HEK293 (cell line): ENCODE data around the gene ERRFI1.
A peak's percentile ranks its signal among the peaks of the same experiment; 100 is the strongest.

Experiments
- CTCF ChIA-PET: fragments of 350-600 bp; formaldehyde crosslinking; extraction: SDS; loops from one replicate; lab custom pipeline; 2021; ENCODE audit warnings: antibody characterized with exemption; lab: Yijun Ruan, JAX
- POLR2A ChIA-PET: fragments of 300-600 bp; formaldehyde crosslinking; extraction: SDS; loops from one replicate; lab custom pipeline; 2020; ENCODE audit warnings: antibody characterized with exemption, inconsistent platforms; lab: Yijun Ruan, JAX
- H3K27ac ChIP-seq: fragments of 200-500 bp; sonication (Bioruptor generic); 2 replicates; pipeline ENCODE4 v1.5.1; 2014; ENCODE audit warnings: low read depth, low read length, control low read depth, inconsistent platforms; ENCODE audit errors: extremely low read depth
- H3K36me3 ChIP-seq, 2 experiments: fragments of 200-500 bp in 1 of 2; sonication (Bioruptor generic) in 1 of 2; 1 replicate in 1 of 2; 2 replicates in 1 of 2; pipeline ENCODE4 v1.5.1; 2014 to 2017; ENCODE audit warnings: inconsistent platforms in 2 of 2, low read length in 2 of 2; ENCODE audit not compliant: control insufficient read depth in 2 of 2, insufficient read depth in 1 of 2
- H3K4me1 ChIP-seq: fragments of 200-500 bp; sonication (Bioruptor generic); 2 replicates; pipeline ENCODE4 v1.5.1; 2014; ENCODE audit warnings: mild to moderate bottlenecking, low read length, inconsistent platforms; ENCODE audit not compliant: control insufficient read depth, insufficient read depth
- H3K4me3 ChIP-seq: 2 replicates; pipeline ENCODE4 v1.5.1; 2011; ENCODE audit warnings: low read depth, mild to moderate bottlenecking, control low read depth, low read length, moderate library complexity
- H3K9me3 ChIP-seq: fragments of 200-500 bp; sonication (Bioruptor generic); 2 replicates; pipeline ENCODE4 v1.5.1; 2014; ENCODE audit warnings: low read depth, low read length, inconsistent platforms; ENCODE audit not compliant: control insufficient read depth, insufficient read depth
- IKZF3 ChIP-seq: fragments of 450-650 bp; IDR thresholded peaks from 2 replicates; pipeline ENCODE4 v1.5.0; 2018; ENCODE audit warnings: missing biosample characterization, mild to moderate bottlenecking, missing genetic modification characterization, moderate library complexity
- PRDM6 ChIP-seq: fragments of 450-650 bp; formaldehyde crosslinking; IDR thresholded peaks from 2 replicates; pipeline ENCODE4 v1.5.1; 2017; ENCODE audit warnings: missing biosample characterization, missing genetic modification characterization
- REPIN1 ChIP-seq: fragments of 450-650 bp; formaldehyde crosslinking; IDR thresholded peaks from 2 replicates; pipeline ENCODE4 v1.5.1; 2017; ENCODE audit warnings: missing biosample characterization, missing genetic modification characterization, low read depth
- REST ChIP-seq: fragments of 450-650 bp; formaldehyde crosslinking; IDR thresholded peaks from 2 replicates; pipeline ENCODE4 v1.5.1; 2016; ENCODE audit warnings: missing biosample characterization, missing genetic modification characterization
- SP3 ChIP-seq: fragments of 450-650 bp; formaldehyde crosslinking; IDR thresholded peaks from 2 replicates; pipeline ENCODE4 v1.5.1; 2016; ENCODE audit warnings: missing biosample characterization, missing genetic modification characterization
- TRIM28 ChIP-seq: IDR thresholded peaks from 2 replicates; pipeline ENCODE4 v1.6.1; 2011; ENCODE audit warnings: low read length, control low read depth, borderline replicate concordance
- YY2 ChIP-seq: fragments of 450-650 bp; formaldehyde crosslinking; IDR thresholded peaks from 2 replicates; pipeline ENCODE4 v1.5.1; 2016; ENCODE audit warnings: missing biosample characterization, missing genetic modification characterization
- ZBTB21 ChIP-seq: fragments of 450-650 bp; formaldehyde crosslinking; IDR thresholded peaks from 2 replicates; pipeline ENCODE4 v1.5.1; 2017; ENCODE audit warnings: missing biosample characterization, missing genetic modification characterization
- ZBTB44 ChIP-seq: fragments of 450-650 bp; IDR thresholded peaks from 2 replicates; pipeline ENCODE4 v1.5.1; 2018; ENCODE audit warnings: missing biosample characterization, mild to moderate bottlenecking, missing genetic modification characterization
- ZNF239 ChIP-seq: fragments of 450-650 bp; formaldehyde crosslinking; IDR thresholded peaks from 2 replicates; pipeline ENCODE4 v1.5.1; 2016; ENCODE audit warnings: missing biosample characterization, missing genetic modification characterization
- ZNF292 ChIP-seq: fragments of 450-650 bp; formaldehyde crosslinking; IDR thresholded peaks from 2 replicates; pipeline ENCODE4 v1.5.1; 2016; ENCODE audit warnings: low read depth, missing biosample characterization, missing genetic modification characterization, borderline replicate concordance
- ZNF350 ChIP-seq: fragments of 450-650 bp; formaldehyde crosslinking; IDR thresholded peaks from 2 replicates; pipeline ENCODE4 v1.5.0; 2017; ENCODE audit warnings: missing biosample characterization, mild to moderate bottlenecking, missing genetic modification characterization
- ZNF366 ChIP-seq: fragments of 450-650 bp; formaldehyde crosslinking; conservative IDR thresholded peaks from 2 replicates; pipeline ENCODE4 v1.5.1; 2016; ENCODE audit warnings: missing biosample characterization, missing genetic modification characterization
- ZNF426 ChIP-seq: fragments of 450-650 bp; formaldehyde crosslinking; IDR thresholded peaks from 2 replicates; pipeline ENCODE4 v1.5.1; 2017; ENCODE audit warnings: missing biosample characterization, missing genetic modification characterization, mild to moderate bottlenecking, inconsistent platforms, moderate library complexity
- ZNF48 ChIP-seq: fragments of 450-650 bp; formaldehyde crosslinking; IDR thresholded peaks from 2 replicates; pipeline ENCODE4 v1.5.1; 2016; ENCODE audit warnings: missing biosample characterization, missing genetic modification characterization
- ZNF521 ChIP-seq: fragments of 450-650 bp; formaldehyde crosslinking; IDR thresholded peaks from 2 replicates; pipeline ENCODE4 v1.5.1; 2017; ENCODE audit warnings: missing biosample characterization, mild to moderate bottlenecking, missing genetic modification characterization
- ZNF549 ChIP-seq: fragments of 450-650 bp; IDR thresholded peaks from 2 replicates; pipeline ENCODE4 v1.5.1; 2018; ENCODE audit warnings: missing biosample characterization, missing genetic modification characterization, mild to moderate bottlenecking, inconsistent platforms, moderate library complexity
- ZNF639 ChIP-seq: fragments of 450-650 bp; formaldehyde crosslinking; IDR thresholded peaks from 2 replicates; pipeline ENCODE4 v1.5.1; 2016; ENCODE audit warnings: missing biosample characterization, missing genetic modification characterization
- ZNF830 ChIP-seq: fragments of 450-650 bp; IDR thresholded peaks from 2 replicates; pipeline ENCODE4 v1.5.0; 2018; ENCODE audit warnings: missing biosample characterization, missing genetic modification characterization, low read depth, mild to moderate bottlenecking, moderate library complexity
- ZSCAN16 ChIP-seq: fragments of 450-650 bp; formaldehyde crosslinking; IDR thresholded peaks from 2 replicates; pipeline ENCODE4 v1.5.1; 2016; ENCODE audit warnings: missing biosample characterization, missing genetic modification characterization

The ERRFI1 gene

GRCh38 chr1:8025061-8025670 is 943 bp downstream of the ERRFI1 start (continued):
- TF ChIP-seq ZNF239 (tag by site-specific recombination): no peak
- TF ChIP-seq ZNF292 (tag by site-specific recombination): no peak
- no peak for TF ChIP-seq SP3
- no peak for TF ChIP-seq ZNF48 (tag by site-specific recombination)
- no peak for TF ChIP-seq ZSCAN16 (tag by site-specific recombination)
- no peak for TF ChIP-seq ZNF549 (tag by site-specific recombination)
- TF ChIP-seq REST (tag by site-specific recombination): no peak
- no peak for TF ChIP-seq YY2 (tag by site-specific recombination)
- TF ChIP-seq IKZF3: no peak
- TF ChIP-seq ZNF830 (tag by site-specific recombination): no peak
- 0 out of 2 replicates have a peak, but pooled peaks have one; percentile 30 for TF ChIP-seq ZNF366 (tag by site-specific recombination)
- no peak for TF ChIP-seq PRDM6
- TF ChIP-seq ZNF639: no peak
- TF ChIP-seq, all 188 proteins: peak for 8

GRCh38 chr1:8024329-8024728 is 1.8 kb downstream of the ERRFI1 start:
- peak overlapping the region; percentile 3 for H3K4me3 ChIP-seq
- ChIA-PET CTCF (interaction anchor here (0.6 to 1.8 kb wide), 4 partner anchors 9 to 69 kb away, joined by 3 to 5 read pairs (median 4); no protein-coding TSS in a partner anchor), POLR2A (interaction anchor here (0.8 to 1.3 kb wide), 4 partner anchors 53 to 299 kb away, joined by 3 read pairs; no protein-coding TSS in a partner anchor)
- no peak overlapping the region for H3K27ac ChIP-seq
- H3K9me3 ChIP-seq: no peaks in the 10 kb centered on the region
- H3K36me3 ChIP-seq: no peaks in the 10 kb centered on the region
- H3K4me1 ChIP-seq: peaks cover 40% of the 10 kb centered on the region
- no peak for TF ChIP-seq ZNF350
- no peak for TF ChIP-seq REPIN1
- no peak for TF ChIP-seq ZNF521
- no peak for TF ChIP-seq ZNF426 (tag by site-specific recombination)
- 0 out of 2 replicates have a peak, but pooled peaks have one; percentile 58 for TF ChIP-seq TRIM28

GRCh38 chr1:8023995-8024313 is 2.2 kb downstream of the ERRFI1 start:
- CTCF ChIA-PET: interaction anchor here (0.6 to 1.8 kb wide), 4 partner anchors 8 to 69 kb away, joined by 3 to 5 read pairs (median 4); no protein-coding TSS in a partner anchor
- H3K27ac ChIP-seq: no peak overlapping the region
- no peak for TF ChIP-seq ZBTB21
- no peak for TF ChIP-seq ZBTB44 (tag by site-specific recombination)
- TF ChIP-seq PRDM6: peak; percentile 11; the same call in 1 of the 2 replicates
- TF ChIP-seq, all 188 proteins: peak for 1
- POLR2A ChIA-PET: interaction anchor here (0.6 to 1.3 kb wide), 3 partner anchors 54 to 131 kb away, joined by 3 to 7 read pairs (median 3); no protein-coding TSS in a partner anchor
- H3K4me3 ChIP-seq: no peak overlapping the region
- H3K4me1 ChIP-seq: peaks cover 40% of the 10 kb centered on the region
- no peaks in the 10 kb centered on the region for H3K36me3 ChIP-seq
- H3K9me3 ChIP-seq: no peaks in the 10 kb centered on the region
